Ramos (cell line): ENCODE results near the gene ACP3.
"Not testable (repeated sequence)": the region's sequence is repeated elsewhere in the genome, so short reads cannot be mapped to it uniquely, and the experiment has no call there.

Experiments
- in situ Hi-C: fragments of 300-500 bp; cut with MboI; formaldehyde crosslinking; loops from one replicate; pipeline ENCODE4 v1.14.3; 2022; ENCODE audit warnings: low sequenced_read_pairs; ENCODE audit not compliant: unreplicated experiment

The ACP3 gene

GRCh38 chr3:132317229-132317948 lies at the start of gene ACP3:
TSS of gene ACP3 (plus strand) at chr3:132317407. CDS start at chr3:132317457, 50 bp downstream.
- in situ Hi-C loops, result no loop called here

GRCh38 chr3:132268956-132269355 lies 48.3 kb upstream of the ACP3 start:
- in situ Hi-C loops, result no loop called here

GRCh38 chr3:132273036-132273435 lies 44.2 kb upstream of the ACP3 start:
- in situ Hi-C loops, result no loop called here

- in situ Hi-C loops, result no loop called here
Measured at GRCh38 chr3:132276228-132276906, 40.8 kb upstream of the ACP3 start.

- in situ Hi-C loops, result no loop called here
Measured at GRCh38 chr3:132279030-132279429, 38.2 kb upstream of the ACP3 start.

GRCh38 chr3:132283440-132283839 lies 33.8 kb upstream of the ACP3 start:
- in situ Hi-C loops, result no loop called here

- in situ Hi-C loops, result no loop called here
Measured at GRCh38 chr3:132283916-132284405, 33.2 kb upstream of the ACP3 start.

GRCh38 chr3:132284781-132285619 lies 32.2 kb upstream of the ACP3 start:
- in situ Hi-C loops, result no loop called here

GRCh38 chr3:132285620-132285945 lies 31.6 kb upstream of the ACP3 start:
- in situ Hi-C loops, result no loop called here

- in situ Hi-C loops, result no loop called here
Measured at GRCh38 chr3:132286035-132286434, 31.2 kb upstream of the ACP3 start.

- in situ Hi-C loops, result no loop called here
Measured at GRCh38 chr3:132288357-132288756, 28.9 kb upstream of the ACP3 start.

GRCh38 chr3:132289316-132289715 lies 27.9 kb upstream of the ACP3 start:
- in situ Hi-C loops, result no loop called here

GRCh38 chr3:132290833-132291232 lies 26.4 kb upstream of the ACP3 start:
- in situ Hi-C loops, result no loop called here

GRCh38 chr3:132292042-132292441 lies 25.2 kb upstream of the ACP3 start:
- in situ Hi-C loops, result no loop called here

- in situ Hi-C loops, result no loop called here
Measured at GRCh38 chr3:132293251-132293650, 24.0 kb upstream of the ACP3 start.

GRCh38 chr3:132294906-132295305 lies 22.3 kb upstream of the ACP3 start:
- in situ Hi-C loops, result no loop called here

GRCh38 chr3:132303336-132304201 lies 13.6 kb upstream of the ACP3 start:
- in situ Hi-C loops, result not testable (repeated sequence)

- in situ Hi-C loops, result not testable (repeated sequence)
Measured at GRCh38 chr3:132304351-132304750, 12.9 kb upstream of the ACP3 start.

- in situ Hi-C loops, result not testable (repeated sequence)
Measured at GRCh38 chr3:132310057-132310456, 7.2 kb upstream of the ACP3 start.

- in situ Hi-C loops, result no loop called here
Measured at GRCh38 chr3:132311316-132311715, 5.9 kb upstream of the ACP3 start.
